ENCODE measurements around the gene NR3C1. TPM values are rescaled to one million over a fixed set of nuclear protein-coding genes. Genes with fewer than 3 reads are reported as not detected.

NR3C1 gene
- total and polyA plus RNA-seq, 2 of the 13 experiments (the other 11 are each of a cell fraction or from before 2014, with no cell fraction given), result 10.0 to 24.3 TPM

GRCh38 chr5:143247134-143247815, 156.2 kb downstream of the NR3C1 start:
- Histone ChIP-seq H3K4me1 (ENCODE audit: insufficient read depth, low read length) (peaks cover 32% of the 10 kb centered on the region), H3K79me2 (ENCODE audit: insufficient read depth, low read length) (no peaks in the 10 kb centered on the region), H3K9me3 (ENCODE audit: low read length) (no peaks in the 10 kb centered on the region), H3K9ac (ENCODE audit: insufficient read depth, low read depth, low read length) (no peak overlapping the region), H3K27ac (ENCODE audit: extremely low read length, insufficient read depth, low read length) (no peak overlapping the region), H3K4me2 (ENCODE audit: low read depth, low read length) (no peak overlapping the region), H3K4me3 (replicated peaks in 1 of 3; ENCODE audit: insufficient read depth in 1 of 3, low read depth in 2 of 3, low read length in 3 of 3) (no peak overlapping the region), H2AFZ (ENCODE audit: low read length) (no peak overlapping the region), H3K27me3 (ENCODE audit: control insufficient read depth in 1 of 2, insufficient read depth in 2 of 2, low read length in 2 of 2) (no peaks in the 10 kb centered on the region), H3K36me3 (replicated peaks in 1 of 2; ENCODE audit: control insufficient read depth in 1 of 2, insufficient read depth in 2 of 2, low read length in 2 of 2) (no peaks in the 10 kb centered on the region), H4K20me1 (ENCODE audit: insufficient read depth, low read length) (no peaks in the 10 kb centered on the region)
- 44% methylated on average over 1 of the region's 1 CpG for WGBS (ENCODE audit: low lambda C conversion rate)
- ATAC-seq (no peak), DNase-seq (ENCODE audit: low spot score) (no peak), FAIRE-seq (no peak)
- no TSS peak for BruUV-seq (replicated peaks)
- in situ Hi-C loops (cut with HindIII; ENCODE audit: extremely low pct_ligation_motif_present, low pct_unique_long_range_greater_than_20kb) (no loop called here), intact Hi-C loops (cut with micrococcal nuclease; ENCODE audit: unreplicated experiment) (no loop called here)
- CTCF ChIA-PET (ENCODE audit: low intra/inter-chr PET ratio, low total read pairs), result no interaction called here
- POLR2A ChIA-PET, result no interaction called here
- TF ChIP-seq FOXA1 (IDR thresholded peaks at IDR 0.05), result 0 out of 2 replicates have a peak, but pooled peaks have one; percentile 13
- no peak for TF ChIP-seq FOXA1 (CRISPR knock-in tag; IDR thresholded peaks at IDR 0.05)
- no peak for TF ChIP-seq CBX2 (IDR thresholded peaks at IDR 0.05; ENCODE audit: low read depth, low read length)
- no peak for TF ChIP-seq CBX2 (CRISPR knock-in tag; IDR thresholded peaks at IDR 0.05; ENCODE audit: low read depth)
- TF ChIP-seq ZNF275 (CRISPR knock-in tag; IDR thresholded peaks at IDR 0.05; ENCODE audit: borderline replicate concordance), result no peak
- TF ChIP-seq, protein P1, sequence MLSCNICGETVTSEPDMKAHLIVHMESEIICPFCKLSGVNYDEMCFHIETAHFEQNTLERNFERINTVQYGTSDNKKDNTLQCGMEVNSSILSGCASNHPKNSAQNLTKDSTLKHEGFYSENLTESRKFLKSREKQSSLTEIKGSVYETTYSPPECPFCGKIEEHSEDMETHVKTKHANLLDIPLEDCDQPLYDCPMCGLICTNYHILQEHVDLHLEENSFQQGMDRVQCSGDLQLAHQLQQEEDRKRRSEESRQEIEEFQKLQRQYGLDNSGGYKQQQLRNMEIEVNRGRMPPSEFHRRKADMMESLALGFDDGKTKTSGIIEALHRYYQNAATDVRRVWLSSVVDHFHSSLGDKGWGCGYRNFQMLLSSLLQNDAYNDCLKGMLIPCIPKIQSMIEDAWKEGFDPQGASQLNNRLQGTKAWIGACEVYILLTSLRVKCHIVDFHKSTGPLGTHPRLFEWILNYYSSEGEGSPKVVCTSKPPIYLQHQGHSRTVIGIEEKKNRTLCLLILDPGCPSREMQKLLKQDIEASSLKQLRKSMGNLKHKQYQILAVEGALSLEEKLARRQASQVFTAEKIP (CRISPR knock-in tag; IDR thresholded peaks at IDR 0.05; ENCODE audit: borderline replicate concordance), result no peak
- 0 out of 2 replicates have a peak, but pooled peaks have one; percentile 31 for TF ChIP-seq IKZF1 (IDR thresholded peaks at IDR 0.05)
- no peak for TF ChIP-seq ZNF577 (CRISPR knock-in tag; IDR thresholded peaks at IDR 0.05; ENCODE audit: borderline replicate concordance, low read depth)
- no peak for TF ChIP-seq ETV6 (CRISPR knock-in tag; conservative IDR thresholded peaks at IDR 0.05)
- no peak for TF ChIP-seq THAP9 (CRISPR knock-in tag; IDR thresholded peaks at IDR 0.05; ENCODE audit: borderline replicate concordance)
- TF ChIP-seq MNT (IDR thresholded peaks at IDR 0.05), result 0 out of 2 replicates have a peak, but pooled peaks have one; percentile 5
- TF ChIP-seq EED (CRISPR knock-in tag; IDR thresholded peaks at IDR 0.05), result no peak
- no peak for TF ChIP-seq ZZZ3 (CRISPR knock-in tag; IDR thresholded peaks at IDR 0.05; ENCODE audit: borderline replicate concordance)
- TF ChIP-seq TCF12 (IDR thresholded peaks at IDR 0.05), result no peak
- TF ChIP-seq TCF12 (CRISPR knock-in tag; IDR thresholded peaks at IDR 0.05), result no peak
- no peak for TF ChIP-seq EHMT2 (IDR thresholded peaks at IDR 0.05; ENCODE audit: borderline replicate concordance, low read depth, low read length)
- no peak for TF ChIP-seq RORA (CRISPR knock-in tag; IDR thresholded peaks at IDR 0.05)

All from HepG2 (cell line).